GM21528 (cell line): ENCODE measurements around the gene SGPP2.
A peak's percentile ranks its signal among the peaks of the same experiment; 100 is the strongest.
"Not testable (repeated sequence)": the region's sequence is repeated elsewhere in the genome, so short reads cannot be mapped to it uniquely, and the experiment has no call there.

Source experiments
- ATAC-seq: cut with Tn5 transposase; IDR thresholded peaks from one replicate; pipeline ENCODE4 v1.9.1; 2021; ENCODE audit warnings: mild to moderate bottlenecking, moderate library complexity; ENCODE audit not compliant: unreplicated experiment, low FRiP score

SGPP2 gene

GRCh38 chr2:222424276-222424728 lies at the start of gene SGPP2:
Gene SGPP2 (plus strand): TSS chr2:222424543. CDS start chr2:222424603, 60 bp downstream.
- ATAC-seq: peak; percentile 44

- ATAC-seq: no peak
These were observed 48.5 kb upstream of the SGPP2 start for GRCh38 chr2:222375798-222376197.

DNA sequence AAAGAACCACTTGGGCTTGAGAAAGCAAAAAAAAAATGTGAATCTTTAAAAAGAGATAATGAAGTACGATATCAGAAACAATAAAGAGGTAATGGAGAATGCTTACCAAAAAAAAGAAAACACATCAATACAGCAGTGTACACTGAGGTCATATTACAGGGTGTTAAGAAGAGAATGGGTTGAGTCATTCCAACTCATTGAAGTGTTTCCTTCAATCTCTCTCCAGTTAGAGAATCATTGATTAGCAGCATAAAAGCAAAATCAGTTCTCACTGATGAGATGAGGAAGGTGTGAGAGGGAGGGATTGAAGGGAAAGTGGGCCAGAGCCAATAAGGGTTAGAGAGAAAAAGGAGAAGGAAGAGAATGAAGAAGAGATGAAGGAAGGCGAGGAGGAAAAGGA lies 43.9 kb upstream of the SGPP2 start:
- ATAC-seq: no peak

DNA sequence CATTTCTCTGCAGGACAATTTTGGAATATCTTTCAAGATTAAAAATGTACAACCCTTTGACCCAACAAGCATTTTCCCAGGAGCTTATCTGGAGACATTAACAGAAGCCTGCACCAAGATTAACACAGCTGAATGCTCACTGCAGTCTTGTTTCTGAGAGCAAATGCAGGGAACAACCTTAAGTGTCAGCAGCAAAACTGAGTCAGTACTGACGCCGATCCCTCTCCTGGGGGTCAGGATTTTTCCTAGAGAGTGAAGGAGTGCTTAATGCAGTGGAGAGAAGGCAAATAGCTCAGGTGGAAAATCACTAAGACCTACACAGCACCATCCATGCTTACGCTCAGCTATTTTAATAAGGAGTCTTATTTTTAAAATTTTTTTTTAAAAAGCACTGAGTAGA lies 42.8 kb upstream of the SGPP2 start:
- ATAC-seq: no peak

DNA sequence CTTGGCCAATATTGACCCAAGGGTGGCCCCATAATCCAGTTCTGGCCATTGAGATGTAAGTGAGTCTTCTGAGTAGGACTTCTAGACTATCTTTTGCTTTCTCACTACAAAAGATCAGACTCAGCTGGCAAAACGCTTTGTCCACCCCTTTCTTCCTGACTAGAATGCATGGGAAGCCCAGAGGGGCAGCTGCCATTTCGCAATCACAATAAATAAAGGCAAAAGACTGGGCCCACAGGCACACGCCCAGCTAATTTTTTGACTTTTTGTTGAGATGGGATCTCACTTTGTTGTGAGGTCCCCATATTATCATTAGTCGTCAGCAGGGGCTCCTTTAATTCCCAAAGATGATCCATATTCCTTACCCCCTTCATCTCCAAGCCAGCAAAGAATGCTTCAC lies 41.1 kb upstream of the SGPP2 start:
- no peak for ATAC-seq

GRCh38 chr2:222391743-222392285 lies 32.5 kb upstream of the SGPP2 start:
- ATAC-seq: no peak

DNA sequence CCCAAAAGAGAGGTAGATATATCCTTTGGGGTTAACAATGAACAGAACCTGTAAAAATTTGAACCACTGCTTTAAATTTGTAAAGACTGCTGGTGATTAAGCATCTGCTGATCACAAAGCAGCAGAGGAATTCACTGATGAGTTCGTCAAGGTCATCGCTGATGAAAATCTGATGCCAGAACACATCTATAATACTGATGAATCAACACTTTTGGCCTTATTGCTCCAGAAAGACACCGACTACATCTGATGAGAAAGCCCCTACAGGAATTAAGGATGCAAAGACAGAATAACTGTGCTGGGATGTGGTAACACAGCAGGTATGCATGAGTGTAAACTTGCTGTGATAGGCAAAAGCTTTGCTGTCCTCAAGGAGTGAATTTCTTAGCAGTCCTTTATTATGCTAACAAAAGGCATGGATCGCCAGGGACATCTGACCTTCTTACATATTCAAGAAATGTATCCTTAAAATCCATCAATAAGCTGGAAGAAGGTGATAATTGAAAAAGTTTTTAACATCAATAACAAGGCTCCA lies 30.5 kb upstream of the SGPP2 start:
- no peak for ATAC-seq

GRCh38 chr2:222398446-222398885 lies 25.9 kb upstream of the SGPP2 start:
- ATAC-seq: no peak

DNA sequence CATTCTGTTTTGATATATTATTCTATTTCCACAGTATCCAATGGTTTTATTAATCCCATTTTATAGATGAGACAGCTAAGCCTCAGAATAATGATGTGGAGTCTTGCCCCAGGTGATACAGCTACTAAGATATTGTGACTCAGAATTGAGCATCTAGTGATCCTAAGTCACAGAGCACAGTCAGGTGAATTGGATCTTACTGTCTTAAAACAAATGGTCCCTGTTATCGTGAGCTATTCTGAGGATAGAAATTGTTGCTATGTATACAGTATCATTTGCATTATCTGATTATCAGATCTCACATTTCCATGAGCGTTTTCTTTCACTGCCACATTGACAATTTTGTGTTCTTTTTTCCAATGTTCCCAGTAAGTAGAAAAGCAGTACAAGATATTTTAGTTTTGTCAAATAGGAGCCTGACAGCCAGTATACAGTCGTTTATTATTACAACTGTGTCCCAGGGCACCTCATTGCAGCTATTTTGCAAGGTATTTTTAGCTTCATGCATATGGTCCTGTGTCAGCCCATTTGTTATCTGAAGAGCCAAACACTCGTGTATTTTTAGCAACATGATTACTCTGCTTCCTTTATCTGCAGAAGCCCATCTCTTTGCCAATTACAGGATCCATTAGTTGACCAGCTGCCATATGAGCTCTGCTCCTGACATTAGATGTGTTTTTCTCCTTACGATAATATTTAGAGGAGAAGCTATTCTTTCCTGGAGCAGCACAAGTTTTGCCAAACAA lies 25.1 kb upstream of the SGPP2 start:
- no peak for ATAC-seq

DNA sequence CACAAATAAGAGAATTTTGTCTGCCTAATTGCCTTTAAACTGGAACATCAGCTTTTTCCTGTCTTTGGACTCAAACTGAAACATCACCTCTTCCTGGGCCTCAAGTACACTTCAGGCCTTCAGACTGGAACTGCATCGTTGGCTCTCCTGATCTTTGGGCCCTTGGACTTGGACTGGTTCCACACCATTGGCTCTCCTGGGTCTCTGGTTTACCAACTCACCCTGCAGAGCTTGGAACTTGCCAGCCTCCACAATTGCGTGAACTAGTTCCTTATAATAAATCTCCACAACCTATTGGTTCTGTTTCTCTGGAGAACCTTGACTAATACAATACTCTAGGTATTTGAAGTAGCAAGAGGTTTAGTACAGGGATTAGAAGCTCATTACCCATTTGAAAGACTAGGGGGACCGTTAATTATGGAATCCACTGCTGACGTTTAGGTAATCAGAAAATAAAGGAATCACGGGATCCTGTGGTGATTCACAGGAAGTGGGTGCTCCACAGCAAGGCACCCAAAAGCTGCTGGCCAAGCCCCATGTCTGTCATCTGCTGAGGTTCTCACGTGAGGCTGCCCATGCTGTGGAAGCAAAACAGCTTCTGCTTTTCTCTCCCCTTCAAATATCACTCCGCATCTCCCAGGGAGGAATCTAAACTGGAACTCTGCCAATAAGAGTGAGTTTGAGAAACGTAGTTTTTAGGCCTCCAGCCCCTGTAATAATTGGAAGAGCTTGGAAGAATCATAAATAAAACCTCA lies 20.0 kb upstream of the SGPP2 start:
- no peak for ATAC-seq

- ATAC-seq: no peak
These were observed 15.7 kb upstream of the SGPP2 start for GRCh38 chr2:222408684-222409083.

DNA sequence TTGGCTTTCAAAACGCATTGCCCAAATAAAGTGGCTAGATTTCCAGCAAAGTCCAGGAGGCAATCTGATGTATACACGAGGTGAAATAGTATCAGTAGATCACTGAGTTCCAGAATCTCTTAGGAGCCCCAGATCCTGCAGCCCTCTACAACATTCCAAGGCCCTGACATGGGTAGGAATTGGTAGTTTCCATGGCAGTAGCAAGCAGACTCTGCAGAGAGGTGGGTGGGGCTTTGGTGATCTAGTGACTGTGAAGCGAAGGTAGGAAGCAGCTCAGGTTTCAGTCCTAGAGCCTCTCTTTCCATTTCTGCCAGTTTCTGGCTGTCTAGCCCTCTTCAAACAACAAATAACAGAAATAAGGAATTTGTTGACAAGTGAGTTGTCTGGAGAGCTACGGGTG lies 13.8 kb upstream of the SGPP2 start:
- no peak for ATAC-seq

DNA sequence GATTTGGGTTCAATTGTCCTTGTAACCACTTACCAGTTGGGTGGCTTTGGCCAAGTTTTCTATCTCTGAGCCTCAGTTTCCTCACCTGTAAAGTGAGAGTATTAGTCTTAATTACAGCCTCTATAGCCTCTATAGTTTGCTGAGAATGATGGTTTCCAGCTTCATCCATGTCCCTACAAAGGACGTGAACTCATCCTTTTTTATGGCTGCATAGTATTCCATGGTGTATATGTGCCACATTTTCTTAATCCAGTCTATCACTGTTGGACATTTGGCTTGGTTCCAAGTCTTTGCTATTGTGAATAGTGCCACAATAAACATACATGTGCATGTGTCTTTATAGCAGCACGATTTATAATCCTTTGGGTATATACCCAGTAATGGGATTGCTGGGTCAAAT lies 12.0 kb upstream of the SGPP2 start:
- ATAC-seq: not testable (repeated sequence)

- no peak for ATAC-seq
These were observed 10.9 kb upstream of the SGPP2 start for GRCh38 chr2:222413295-222413911.

DNA sequence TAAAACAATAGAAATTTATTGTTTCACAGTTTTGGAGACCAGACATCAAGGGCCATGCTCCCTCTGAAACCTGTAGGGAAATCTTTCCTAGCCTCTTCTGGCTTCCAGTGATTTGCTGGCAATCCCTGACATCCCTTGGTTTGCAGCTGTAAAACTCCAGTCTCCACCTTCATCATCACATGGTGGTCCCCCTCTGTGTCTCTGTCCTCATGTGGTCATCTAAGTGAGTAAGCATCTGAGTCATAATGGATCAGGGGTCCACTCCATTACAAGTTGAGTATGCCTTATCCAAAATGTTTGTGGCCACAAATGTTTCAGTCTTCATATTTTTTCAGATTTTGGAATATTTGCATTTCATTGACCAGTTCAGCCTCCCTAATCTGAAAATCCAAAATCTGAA lies 5.6 kb upstream of the SGPP2 start:
- ATAC-seq: no peak

DNA sequence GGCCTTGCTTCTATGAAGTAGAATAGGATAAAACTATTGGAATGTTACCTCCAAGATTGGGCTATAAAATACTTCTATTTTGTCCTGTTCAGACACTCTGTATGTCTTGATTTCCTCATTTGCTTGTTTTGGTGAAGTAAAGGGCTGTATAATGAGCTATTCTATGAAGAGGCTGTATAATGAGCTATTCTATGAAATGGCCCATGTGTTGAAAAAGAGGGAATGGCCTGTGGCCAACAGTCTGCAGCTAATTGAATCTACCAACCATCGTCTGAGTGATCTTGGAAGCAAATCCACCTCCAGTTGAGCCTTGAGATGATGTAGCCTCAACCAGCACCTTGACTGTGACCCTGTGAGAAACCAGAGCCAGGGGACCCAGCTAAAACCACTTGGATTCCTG lies 3.8 kb upstream of the SGPP2 start:
- ATAC-seq: no peak

DNA sequence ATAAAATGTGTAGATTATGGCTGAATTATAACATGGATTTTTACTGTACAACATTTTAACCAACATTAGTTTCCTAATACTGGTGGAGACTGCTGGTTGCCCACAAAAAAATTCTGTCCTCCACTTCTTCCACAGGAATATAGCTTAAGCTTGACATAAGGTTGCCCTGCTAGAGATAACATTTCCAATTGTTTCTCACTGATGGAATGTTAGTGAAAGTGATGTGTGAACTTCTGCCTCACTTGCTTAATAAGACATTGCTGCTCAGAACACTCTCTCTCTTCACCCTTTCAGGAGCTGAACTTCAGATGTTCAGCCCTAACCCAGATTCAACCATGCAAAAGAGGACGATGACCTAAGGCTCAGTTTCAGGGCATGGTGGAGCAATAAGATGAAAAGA lies 2.7 kb upstream of the SGPP2 start:
- ATAC-seq: no peak

DNA sequence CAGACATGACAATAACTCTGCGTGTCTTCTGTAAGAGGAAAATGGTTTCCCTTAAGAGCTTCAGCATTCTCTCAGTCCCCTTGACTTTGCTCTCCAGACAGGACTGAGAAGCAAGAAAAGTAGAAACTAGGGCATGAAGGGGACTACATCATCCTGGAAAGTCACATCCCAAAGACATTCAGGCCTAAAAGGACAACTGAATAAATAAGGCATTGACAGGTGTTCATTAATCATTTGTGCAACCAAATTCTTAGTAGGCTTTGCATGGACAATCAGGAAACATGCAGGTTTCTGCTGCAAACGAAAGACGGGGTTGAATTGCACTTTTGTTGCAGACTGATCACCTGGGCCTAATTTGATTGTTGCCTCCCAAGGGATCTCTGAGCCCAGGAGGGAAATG lies 1.2 kb upstream of the SGPP2 start:
- no peak for ATAC-seq

DNA sequence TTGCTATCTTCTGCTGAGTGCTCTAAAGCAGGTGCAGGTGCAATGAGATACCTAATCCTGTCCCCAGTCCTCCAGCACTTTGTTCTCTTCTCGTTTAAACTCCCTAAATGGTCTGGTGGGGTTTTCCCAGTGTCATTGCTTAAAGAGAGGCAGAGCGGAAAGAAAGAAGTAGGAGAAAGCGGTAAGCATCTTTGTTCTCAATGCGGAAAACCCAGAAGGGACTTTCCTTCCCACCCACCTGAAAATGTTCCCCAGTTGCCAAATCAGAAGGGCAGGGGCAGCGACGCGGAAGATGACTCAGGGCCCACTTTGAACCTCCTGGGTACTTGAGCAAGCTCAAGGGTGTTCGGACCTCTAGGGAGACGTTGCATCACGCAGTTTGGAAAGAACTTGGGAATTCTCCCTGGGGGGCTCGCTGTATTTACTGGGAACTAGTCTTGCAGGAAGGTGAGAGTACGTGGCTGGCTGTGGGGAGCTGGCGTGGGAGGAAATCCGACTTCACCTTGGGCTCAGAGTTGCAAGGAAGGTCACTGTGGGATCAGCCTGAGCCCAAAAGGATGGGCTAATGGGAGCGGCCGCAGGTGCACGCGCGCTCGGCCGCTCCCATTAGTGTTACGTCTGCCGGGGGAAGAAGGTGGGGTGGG lies 589 bp upstream of the SGPP2 start:
- ATAC-seq: peak; percentile 34
